Measurements from ENCODE around the gene CLPTM1L.

DNA sequence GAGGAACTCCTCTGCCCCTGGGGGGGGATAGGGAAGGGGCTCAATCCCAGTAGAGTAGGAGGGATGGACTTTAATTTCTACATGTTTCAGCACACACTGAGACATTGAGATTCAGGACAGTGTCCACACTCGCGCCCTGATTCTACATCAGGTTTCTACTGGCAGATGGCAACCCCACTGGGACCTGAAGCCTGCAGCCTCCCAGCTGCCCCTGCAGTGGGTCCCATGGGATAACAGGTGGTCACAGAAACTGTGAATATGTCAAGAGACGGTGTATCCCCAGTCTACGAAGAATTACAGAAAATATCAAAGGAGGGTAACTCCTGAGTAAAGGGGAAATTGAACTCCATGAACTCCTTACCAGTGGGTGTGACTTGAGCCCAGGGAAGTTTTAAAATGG lies 47.7 kb downstream of the CLPTM1L start:
- TF ChIP-seq, protein P1, sequence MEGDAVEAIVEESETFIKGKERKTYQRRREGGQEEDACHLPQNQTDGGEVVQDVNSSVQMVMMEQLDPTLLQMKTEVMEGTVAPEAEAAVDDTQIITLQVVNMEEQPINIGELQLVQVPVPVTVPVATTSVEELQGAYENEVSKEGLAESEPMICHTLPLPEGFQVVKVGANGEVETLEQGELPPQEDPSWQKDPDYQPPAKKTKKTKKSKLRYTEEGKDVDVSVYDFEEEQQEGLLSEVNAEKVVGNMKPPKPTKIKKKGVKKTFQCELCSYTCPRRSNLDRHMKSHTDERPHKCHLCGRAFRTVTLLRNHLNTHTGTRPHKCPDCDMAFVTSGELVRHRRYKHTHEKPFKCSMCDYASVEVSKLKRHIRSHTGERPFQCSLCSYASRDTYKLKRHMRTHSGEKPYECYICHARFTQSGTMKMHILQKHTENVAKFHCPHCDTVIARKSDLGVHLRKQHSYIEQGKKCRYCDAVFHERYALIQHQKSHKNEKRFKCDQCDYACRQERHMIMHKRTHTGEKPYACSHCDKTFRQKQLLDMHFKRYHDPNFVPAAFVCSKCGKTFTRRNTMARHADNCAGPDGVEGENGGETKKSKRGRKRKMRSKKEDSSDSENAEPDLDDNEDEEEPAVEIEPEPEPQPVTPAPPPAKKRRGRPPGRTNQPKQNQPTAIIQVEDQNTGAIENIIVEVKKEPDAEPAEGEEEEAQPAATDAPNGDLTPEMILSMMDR (IDR thresholded peaks at IDR 0.05): no peak
- TF ChIP-seq POLR2A (IDR thresholded peaks at IDR 0.05): no peak
- no peak for TF ChIP-seq EP300 (IDR thresholded peaks at IDR 0.05)

All from sigmoid colon (tissue), 4 donors.